HTERT RPE-1 (cell line): Measurements from ENCODE around the gene RBFA.
"Not testable (repeated sequence)": the region's sequence is repeated elsewhere in the genome, so short reads cannot be mapped to it uniquely, and the experiment has no call there.

ENCODE experiments used
- in situ Hi-C: fragments of 300-500 bp; cut with MboI; formaldehyde crosslinking; loops from 4 replicates; pipeline ENCODE4 v1.14.3; 2020; ENCODE audit warnings: low sequenced_read_pairs

Gene RBFA, protein sequence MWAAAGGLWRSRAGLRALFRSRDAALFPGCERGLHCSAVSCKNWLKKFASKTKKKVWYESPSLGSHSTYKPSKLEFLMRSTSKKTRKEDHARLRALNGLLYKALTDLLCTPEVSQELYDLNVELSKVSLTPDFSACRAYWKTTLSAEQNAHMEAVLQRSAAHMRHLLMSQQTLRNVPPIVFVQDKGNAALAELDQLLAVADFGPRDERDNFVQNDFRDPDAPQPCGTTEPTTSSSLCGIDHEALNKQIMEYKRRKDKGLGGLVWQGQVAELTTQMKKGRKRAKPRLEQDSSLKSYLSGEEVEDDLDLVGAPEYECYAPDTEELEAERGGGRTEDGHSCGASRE

DNA sequence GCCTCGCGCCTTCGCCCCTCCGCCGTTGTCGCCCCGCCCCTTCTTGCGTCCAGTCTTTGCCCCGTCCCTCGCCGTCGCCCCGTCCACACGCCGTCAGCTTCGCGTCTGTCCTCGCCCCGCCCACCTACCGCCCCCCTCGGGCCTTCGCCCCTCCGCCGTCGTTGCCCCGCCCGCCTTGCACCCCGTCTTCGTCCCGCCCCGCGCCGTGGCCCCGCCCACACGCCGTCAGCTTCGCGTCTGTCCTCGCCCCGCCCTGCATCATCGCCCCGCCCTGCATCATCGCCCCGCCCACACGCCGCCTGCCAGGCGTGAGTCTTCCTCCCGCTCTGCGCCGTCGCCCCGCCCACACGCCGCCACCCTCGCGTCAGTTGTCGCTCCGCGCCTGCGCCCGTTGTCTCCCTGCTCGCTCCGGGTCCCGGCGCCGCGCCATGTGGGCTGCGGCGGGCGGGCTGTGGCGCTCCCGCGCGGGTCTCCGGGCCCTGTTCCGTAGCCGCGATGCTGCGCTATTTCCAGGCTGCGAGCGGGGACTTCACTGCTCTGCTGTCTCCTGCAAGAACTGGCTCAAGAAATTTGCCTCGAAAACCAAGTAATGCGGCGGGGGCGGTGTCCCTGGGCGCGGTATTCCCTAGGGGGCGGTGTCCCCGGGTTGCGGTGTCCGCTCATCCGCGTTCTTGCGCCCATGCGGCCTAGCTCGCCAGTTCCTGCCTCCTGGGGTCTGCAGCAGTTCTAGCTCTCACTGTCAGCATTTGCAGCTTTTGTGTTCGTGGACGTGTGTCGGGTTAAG lies at the start of gene RBFA:
Gene RBFA, plus strand, starts transcription at position 367 of the 784 bp plus-strand sequence. Its CDS starts 62 bp downstream, at position 429.
- in situ Hi-C loops, result no loop called here

DNA sequence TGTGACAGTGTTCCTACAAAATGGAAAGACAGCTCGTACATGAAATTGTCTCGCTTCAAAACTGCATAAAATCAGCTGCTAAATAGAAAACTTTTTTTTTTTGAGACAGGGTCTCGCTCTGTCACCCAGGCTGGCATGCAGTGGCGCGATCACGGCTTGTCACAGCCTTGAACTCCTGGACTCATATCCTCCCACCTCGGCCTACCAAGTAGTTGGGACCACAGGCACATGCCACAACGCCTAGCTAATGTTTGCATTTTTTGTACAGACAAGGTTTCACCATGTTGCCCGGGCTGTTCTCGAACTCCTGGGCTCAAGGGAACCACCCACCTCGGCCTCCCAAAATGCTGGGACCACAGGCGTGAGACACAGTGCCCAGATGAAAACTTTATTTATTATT lies 49.1 kb upstream of the RBFA start:
- in situ Hi-C loops, result no loop called here

DNA sequence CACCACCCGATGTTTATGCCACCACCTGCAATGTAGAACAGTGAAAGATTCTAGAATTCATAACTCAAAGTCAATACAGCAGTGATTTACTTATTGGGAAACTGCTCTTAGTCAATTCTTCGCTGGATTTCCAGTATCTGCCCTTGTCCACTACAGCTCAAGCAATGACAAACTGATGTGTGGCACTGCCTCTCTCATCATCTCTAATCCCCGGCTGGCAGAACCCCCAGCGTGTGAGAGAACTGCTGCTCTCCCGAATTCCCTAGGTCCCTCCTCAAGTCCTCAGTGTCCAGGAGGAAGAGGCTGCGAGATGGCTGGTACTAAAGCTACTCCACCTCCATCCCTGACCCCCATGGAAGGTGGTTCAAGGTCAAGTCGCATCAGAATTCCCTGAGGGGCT lies 47.5 kb upstream of the RBFA start:
- in situ Hi-C loops, result no loop called here

DNA sequence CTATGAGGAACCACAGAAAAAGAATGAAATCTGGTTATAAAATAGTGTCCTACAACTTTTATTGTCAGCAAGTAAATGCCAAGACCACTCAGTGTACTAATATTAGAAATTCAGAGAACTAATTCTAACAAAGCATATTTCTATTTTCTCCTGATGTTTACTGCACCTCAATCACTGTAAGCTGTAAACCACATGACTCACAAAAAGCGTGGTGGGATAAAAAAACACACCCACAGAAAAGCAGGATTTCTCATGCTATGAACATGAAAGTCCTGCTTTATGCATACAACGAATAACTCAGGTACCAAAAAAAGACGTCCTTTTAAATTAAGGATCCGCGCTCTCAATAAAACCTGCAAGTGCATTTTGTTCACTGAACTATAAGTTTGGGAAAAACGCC lies 46.7 kb upstream of the RBFA start:
- in situ Hi-C loops, result no loop called here

DNA sequence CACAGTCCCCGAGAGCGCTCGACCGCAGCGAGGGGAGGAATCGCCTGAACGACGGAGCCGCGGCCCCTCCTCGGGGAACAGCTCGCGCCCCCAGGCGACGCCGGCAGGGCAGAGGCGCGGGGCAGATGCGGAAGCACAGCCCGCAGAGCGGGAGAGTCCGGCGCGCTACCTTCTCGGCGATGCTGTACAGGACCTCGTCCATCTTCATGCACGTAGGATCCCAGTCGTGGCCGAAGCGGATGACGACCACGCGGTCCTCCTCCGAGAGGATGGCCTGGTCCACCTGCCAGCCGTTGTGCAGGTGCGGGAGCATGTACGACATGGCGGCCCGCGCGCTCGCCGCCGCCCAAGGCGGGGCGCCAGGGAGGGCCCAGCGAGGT lies 46.2 kb upstream of the RBFA start:
- in situ Hi-C loops, result no loop called here

DNA sequence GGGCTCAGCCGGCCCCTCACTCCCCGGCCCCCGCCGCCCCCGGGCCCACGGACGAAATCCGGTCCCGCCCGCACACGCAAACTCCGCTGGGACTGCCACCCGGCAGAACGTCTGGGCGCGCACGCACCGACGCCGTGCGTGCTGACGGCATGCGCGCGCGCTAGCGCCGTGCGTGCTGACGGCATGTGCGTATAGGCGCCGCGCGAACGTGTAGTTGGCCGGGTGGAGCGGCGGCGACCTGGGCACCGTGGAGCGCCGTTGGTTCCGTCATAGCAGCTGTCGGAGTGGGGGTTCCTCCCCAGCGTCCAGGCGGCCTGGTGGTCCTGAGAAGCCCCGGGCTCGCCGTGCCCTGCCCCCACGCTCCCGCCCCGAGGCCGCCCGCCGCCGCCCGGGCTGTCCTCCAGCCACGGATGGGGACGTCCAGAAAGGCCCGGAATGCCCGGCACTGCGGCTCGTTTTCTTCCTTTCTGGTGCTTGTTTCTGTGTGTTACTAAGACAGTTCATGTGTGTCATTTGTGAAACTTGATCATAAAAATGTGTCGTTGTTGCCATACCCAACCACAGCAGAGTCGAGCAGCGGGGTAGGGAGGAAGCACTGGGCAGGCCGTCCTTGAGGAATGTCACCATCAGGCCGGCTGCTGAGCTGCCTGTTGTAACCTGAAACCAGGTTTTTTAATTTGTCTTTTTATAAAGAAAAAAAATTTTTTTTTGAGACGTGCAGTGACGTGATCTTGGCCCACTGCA lies 45.6 kb upstream of the RBFA start, which contains the start of gene TXNL4A:
Gene TXNL4A, minus strand, starts transcription at position 113 of the 744 bp plus-strand sequence. CDS start 171 bp downstream, outside the sequence.
- in situ Hi-C loops, result no loop called here

DNA sequence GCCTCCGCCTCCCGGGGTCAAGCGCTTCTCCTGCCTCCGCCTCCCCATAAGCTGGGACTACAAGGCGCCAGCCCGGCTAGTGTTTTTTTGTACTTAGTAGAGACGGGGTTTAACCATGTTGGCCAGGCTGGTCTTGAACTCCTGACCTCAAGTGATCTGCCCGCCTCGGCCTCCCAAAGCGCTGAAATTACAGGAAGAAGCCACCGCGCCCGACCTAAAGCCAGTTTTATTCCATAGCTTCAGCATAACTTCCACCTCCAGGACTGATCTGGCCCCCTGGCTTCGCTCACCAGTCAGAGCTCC lies 45.1 kb upstream of the RBFA start:
- in situ Hi-C loops, result no loop called here

DNA sequence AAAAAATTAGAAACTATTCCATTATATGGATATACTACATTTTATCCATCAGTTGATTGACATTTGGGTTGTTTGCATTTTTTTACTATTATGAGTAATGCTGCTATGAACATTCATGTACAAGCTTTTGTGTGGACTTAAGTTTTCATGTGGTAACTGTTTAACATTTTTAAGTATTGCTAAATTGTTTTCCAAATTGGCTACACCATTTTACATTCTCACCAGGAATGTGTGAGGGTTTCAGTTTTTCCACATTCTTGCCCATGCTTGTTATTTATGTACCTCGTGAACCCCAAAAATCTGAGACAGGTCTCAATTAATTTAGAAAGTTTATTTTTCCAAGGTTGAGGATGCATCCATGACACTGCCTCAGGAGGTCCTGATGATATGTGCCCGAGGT lies 42.7 kb upstream of the RBFA start:
- in situ Hi-C loops, result no loop called here

DNA sequence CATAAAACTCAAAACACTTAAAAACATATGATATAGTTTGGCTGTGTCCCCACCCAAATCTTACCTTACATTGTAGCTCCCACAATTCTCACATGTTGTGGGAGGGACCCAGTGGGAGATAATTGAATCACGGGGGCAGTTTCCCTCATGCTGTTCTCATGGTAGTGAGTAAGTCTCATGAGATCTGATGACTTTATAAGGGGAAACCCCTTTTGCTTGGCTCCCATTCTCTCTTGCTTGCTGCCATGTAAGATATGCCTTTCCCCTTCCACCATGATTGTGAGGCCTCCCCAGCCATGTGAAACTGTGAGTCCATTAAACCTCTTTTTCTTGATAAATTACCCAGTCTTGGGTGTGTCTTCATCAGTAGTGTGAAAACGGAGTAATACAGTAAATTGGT lies 34.5 kb upstream of the RBFA start:
- in situ Hi-C loops, result not testable (repeated sequence)

DNA sequence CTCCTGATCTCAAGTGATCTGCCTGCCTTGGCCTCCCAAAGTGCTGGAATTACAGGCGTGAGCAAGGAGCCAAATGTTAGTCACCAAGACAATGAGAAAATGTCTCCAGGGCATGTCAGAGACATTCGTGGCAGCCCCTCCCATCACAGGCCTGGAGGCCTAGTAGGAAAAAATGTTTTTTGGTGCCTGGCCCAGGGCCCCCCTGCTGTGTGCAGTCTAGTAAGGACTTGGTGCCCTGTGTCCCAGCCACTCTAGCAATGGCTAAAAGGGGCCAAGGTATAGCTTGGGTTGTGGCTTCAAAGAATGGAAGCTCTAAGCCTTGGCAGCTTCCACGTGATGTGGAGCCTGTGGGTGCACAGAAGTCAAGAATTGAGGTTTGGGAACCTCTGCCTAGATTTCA lies 33.4 kb upstream of the RBFA start:
- in situ Hi-C loops, result no loop called here

DNA sequence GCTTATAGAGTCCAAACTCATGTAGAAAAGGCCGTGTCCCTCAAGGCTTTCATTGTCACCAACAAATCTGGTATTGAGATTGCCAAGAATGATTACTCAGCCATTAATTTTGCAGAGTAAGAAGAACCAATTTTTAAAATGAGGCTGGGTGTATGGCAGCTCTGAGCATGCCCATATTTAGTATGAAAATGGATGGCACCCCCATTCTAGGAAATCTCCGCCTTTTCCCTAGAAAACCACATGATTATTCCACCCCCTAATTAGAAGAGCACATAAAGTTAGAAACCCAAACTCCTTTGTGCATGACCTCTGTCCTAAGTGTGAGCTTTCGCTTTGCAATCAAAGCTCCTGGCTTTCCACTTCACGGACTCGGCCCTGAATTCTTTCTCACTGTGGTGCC lies 31.8 kb upstream of the RBFA start:
- in situ Hi-C loops, result no loop called here

DNA sequence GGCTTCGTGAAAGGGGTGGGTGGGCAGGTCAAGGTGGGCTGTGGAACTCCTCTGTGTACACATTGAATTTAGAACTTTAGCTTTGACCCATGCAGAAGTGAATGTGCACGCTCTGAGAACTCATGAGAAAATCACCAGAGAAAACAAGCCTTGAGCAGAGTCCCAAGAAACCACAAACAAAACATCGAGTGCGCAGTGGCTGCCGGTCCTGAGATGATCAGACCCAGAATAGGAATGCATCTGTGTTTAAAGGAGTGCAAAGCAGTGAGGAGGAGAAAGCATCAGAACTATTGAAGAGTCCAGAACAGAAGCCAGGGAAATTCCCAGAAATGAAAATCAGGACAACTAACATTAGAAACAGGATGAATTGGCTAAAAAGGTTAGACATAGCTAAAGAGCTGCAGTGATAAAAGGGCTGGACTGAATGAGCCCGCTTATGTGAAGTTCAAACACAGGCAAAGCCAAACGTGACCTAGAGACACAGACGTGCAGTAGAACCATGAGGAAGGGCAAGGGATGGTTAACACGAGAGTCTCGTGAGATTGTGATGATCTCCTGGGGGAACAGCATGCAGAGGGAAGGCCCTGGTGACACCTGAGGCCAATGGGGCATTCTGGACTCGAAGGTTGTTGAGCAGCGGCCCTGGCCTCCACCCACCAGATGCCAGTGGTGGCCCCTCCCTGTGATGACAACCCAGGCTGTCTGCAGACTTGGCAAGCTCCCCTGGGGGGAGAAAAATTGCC lies 29.5 kb upstream of the RBFA start:
- in situ Hi-C loops, result no loop called here

DNA sequence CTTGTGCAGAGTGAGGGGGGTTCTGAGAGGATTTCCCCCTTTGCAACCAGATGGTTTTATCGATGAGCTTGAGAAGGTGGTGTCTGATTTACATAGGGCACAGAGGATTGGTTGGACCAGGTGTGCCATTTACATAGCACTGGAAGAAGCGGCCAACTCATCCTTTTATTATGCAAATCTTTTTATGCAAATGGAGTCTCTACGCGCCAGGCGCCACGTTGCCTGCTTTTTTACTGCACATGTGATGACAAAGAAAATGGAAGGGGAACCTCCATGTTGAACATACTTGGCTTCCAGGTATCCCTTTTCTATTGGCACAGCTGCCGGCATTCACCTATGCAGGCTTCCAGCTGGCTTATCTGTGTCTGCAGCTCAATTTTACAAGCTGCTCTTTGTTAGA lies 27.5 kb upstream of the RBFA start:
- in situ Hi-C loops, result no loop called here

DNA sequence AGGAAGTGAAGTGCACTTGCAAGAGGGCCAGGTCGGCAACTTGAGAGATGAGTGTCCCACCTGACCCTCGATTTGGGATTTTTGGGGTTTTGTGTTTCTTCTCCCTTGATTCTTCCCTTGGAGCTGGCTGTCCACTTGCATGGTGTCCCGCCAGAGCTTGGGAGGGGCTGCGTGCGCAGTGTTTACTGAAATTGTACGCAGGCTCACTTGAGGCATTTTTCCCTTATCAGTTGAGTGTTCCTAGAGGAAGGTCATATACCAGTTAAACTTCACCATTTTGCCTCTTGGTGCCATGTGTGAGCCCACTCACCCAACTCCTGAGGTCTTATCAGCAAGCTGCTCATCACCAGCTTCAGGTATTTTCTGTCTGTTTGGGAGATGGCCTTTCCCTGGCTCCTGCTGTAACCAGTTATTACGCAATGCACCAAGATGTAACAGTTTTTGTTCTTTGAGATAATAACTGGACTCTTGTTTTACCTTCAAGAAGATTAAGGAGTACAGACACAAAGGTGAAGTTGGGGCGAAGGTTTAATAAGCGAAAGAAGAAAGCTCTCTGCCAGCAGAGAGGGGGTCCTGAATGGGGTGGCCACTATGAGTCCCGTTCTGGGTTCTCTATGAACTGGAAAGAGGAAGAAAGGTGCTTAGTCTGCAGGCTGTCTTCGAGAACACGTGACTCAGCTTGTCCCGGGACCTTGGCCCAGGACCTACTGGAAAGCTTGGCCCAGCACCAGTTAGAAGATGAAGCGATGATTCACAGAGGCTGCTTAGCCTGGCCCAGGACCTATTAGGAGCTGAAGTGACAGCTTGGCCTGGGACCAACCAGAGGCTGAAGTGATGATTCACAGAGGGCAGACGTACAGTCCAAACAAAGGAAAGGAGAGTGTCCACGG lies 24.3 kb upstream of the RBFA start:
- in situ Hi-C loops, result no loop called here

DNA sequence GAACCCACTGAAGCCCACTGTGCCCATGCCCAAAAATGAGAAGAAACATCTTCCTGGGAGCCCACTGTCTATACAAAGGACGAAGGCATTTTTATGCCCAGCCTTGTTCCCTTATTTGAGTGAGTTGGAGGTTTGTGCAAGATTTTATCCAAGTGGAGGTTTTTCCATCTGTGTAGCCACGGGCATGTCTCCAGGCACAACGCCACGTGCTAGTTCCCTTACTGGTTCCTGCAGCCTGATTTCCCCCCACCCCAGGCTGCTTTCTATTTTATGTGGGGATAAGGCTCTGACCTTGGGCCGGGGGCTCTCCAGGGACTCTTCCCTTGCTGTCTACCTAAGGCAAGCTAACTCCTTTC lies 23.7 kb upstream of the RBFA start:
- in situ Hi-C loops, result no loop called here

DNA sequence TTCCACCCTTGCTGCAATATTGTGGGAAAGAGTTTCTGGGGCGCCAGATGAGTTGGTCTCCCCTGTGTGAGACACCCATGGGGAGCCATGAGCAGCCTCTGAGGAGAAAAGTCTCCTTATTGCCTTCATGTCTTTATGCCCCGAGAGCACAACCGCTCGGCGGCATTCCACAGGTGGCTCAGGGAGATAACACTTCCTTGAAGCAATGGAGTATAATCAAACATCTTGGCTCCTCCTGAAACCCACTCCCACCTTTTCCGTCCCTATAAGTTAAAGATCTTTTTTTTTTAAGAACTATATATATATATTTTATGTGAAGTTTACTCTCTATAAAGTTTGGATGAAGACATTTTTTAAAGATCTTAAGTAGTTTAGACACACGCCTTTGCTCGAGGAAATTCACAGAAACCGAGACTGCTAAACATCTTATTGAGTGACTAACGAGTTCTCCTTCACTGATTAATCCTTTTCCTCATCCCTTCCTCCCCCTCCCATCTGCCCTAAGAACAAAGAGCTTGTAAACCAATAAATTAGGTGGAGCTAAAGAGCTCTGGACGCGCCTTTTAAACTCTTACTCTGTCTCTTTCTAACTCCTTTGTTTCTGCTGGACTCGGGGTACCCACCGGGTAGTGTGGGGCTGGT lies 22.6 kb upstream of the RBFA start:
- in situ Hi-C loops, result not testable (repeated sequence)

DNA sequence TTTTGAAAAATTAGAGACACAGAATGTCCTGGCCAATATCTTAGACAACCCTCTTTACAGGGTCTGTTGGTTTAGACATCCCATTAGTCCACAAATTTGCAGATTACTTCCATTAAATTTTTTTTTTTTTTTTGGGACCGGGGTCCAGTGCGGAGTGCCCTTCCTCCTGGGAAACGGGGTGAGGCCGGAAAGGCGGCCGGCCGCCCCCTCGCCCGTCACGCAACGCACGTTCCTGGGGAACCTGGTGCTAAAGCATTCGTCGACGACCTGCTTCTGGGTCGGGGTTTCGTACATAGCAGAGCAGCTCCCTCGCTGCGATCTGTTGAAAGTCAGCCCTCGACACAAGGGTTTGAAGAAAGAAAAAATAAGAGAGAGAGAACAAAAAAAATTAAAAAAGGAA lies 21.5 kb upstream of the RBFA start:
- in situ Hi-C loops, result no loop called here

DNA sequence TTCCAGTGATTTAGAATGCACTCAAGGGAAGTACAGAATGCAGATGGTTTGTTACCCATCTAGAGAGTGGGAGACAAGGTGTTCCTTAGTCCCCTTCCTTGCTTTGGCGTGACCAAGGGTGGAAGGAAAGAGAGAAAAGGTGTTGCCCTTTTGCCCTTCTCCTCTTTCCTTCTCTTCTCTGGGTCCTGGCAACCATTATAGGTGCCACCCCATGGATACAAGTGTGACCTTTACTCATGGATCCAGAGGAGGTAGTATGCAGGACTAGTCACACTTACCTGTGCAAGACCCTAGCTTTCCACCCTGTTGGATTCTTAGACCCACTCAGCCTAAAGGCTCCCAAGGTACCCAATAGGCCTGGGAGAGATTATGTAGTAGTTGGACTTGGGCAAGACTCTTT lies 11.6 kb upstream of the RBFA start:
- in situ Hi-C loops, result no loop called here

DNA sequence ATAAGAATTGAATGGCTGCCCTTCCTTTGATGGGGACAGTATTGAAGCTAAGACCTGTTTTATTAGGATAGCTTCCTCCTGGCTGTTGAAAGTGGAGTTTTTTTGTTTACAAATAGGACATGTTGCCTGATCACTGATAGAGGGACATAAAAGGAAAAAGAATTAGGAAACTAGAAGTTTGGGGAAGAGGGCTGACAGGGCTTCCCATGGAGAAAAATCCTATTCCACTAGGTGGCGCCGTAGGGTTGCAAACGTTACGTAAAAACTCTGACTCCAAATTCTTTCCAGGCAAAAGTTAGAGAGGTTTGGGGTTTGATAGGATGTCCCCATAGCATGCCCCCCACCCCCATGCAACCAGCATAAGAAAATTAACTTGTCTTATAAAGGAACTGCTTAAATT lies 11.1 kb upstream of the RBFA start:
- in situ Hi-C loops, result no loop called here

DNA sequence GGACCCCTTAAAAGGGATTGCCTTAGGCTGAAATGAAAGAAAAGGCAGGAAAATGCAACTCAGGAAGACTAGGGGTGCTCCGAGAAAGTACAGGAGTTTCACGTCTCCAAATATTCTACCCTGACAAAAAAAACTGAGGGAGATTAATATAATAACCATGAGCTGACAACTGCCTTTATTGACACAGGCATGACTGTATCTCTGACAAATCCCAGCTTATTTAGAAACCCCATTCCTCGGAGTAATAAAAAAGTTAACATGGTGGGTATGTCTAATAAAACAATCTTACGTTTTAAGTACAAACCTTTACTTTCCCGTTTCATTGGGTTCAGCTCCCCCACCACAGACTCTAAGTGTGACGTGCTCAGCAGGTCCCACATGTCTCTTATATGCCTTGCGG lies 7.9 kb upstream of the RBFA start:
- in situ Hi-C loops, result no loop called here
